ENCODE results near the gene SGIP1.

DNA sequence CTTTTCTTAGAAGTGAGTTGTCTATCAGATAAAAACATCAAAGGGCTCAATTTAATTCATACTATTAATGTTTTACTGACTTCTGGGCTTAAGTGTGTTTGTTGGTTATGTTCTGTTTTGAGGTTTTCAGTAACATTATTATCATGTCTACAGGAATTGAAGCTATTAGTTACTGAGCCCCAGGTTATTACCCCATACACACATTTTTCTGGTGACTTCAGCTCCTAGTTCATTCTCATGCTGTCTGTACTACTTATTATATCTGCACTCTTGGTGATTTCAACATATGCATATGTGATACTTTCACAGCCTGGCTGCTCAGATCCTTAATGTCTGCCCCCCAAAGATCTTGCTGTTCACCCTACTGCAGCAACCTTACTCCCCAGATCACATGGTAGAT, 27.0 kb upstream of the SGIP1 start:
- TF ChIP-seq, protein P1, sequence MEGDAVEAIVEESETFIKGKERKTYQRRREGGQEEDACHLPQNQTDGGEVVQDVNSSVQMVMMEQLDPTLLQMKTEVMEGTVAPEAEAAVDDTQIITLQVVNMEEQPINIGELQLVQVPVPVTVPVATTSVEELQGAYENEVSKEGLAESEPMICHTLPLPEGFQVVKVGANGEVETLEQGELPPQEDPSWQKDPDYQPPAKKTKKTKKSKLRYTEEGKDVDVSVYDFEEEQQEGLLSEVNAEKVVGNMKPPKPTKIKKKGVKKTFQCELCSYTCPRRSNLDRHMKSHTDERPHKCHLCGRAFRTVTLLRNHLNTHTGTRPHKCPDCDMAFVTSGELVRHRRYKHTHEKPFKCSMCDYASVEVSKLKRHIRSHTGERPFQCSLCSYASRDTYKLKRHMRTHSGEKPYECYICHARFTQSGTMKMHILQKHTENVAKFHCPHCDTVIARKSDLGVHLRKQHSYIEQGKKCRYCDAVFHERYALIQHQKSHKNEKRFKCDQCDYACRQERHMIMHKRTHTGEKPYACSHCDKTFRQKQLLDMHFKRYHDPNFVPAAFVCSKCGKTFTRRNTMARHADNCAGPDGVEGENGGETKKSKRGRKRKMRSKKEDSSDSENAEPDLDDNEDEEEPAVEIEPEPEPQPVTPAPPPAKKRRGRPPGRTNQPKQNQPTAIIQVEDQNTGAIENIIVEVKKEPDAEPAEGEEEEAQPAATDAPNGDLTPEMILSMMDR (IDR thresholded peaks at IDR 0.05; ENCODE audit: control extremely low read depth in 1 of 3, insufficient read depth in 1 of 3, low read depth in 1 of 3, low read length in 3 of 3) = no peak
- TF ChIP-seq SP2 (IDR thresholded peaks at IDR 0.05; ENCODE audit: low read length) (no peak), POLR2A (IDR thresholded peaks at IDR 0.05; ENCODE audit: control extremely low read depth in 1 of 2, low read depth in 2 of 2, low read length in 2 of 2) (no peak), TAF1 (IDR thresholded peaks at IDR 0.05; ENCODE audit: low read depth, low read length) (no peak), EZH2 (IDR thresholded peaks at IDR 0.05; ENCODE audit: low read depth, low read length, severe bottlenecking) (no peak), ZNF274 (IDR thresholded peaks at IDR 0.05; ENCODE audit: borderline replicate concordance, extremely low read depth, low read length) (no peak), JUN (IDR thresholded peaks at IDR 0.05; ENCODE audit: low read depth, low read length) (no peak), POLR2AphosphoS5 (IDR thresholded peaks at IDR 0.05; ENCODE audit: low read depth, low read length) (no peak), JUND (IDR thresholded peaks at IDR 0.05; ENCODE audit: low read length) (no peak), RAD21 (IDR thresholded peaks at IDR 0.05 in 1 of 2, conservative IDR thresholded peaks at IDR 0.05 in 1 of 2; ENCODE audit: low read depth in 2 of 2, low read length in 2 of 2) (no peak), CBX5 (IDR thresholded peaks at IDR 0.05; ENCODE audit: low read depth, low read length) (no peak)
- TF ChIP-seq, protein P2, sequence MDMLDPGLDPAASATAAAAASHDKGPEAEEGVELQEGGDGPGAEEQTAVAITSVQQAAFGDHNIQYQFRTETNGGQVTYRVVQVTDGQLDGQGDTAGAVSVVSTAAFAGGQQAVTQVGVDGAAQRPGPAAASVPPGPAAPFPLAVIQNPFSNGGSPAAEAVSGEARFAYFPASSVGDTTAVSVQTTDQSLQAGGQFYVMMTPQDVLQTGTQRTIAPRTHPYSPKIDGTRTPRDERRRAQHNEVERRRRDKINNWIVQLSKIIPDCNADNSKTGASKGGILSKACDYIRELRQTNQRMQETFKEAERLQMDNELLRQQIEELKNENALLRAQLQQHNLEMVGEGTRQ (IDR thresholded peaks at IDR 0.05; ENCODE audit: low read length) = no peak
